ENCODE results near the gene MRPL18.

Gene MRPL18

GRCh38 chr6:159826968-159827647 lies 36.8 kb downstream of the MRPL18 start:
- H3K4me1 ChIP-seq (ENCODE audit: control insufficient read depth, insufficient read depth, low read length): no peaks in the 10 kb centered on the region

GRCh38 chr6:159828074-159828473 lies 37.8 kb downstream of the MRPL18 start:
- no peaks in the 10 kb centered on the region for H3K27me3 ChIP-seq (ENCODE audit: control insufficient read depth, insufficient read depth, low read length, poor library complexity, severe bottlenecking)
- H3K27ac ChIP-seq (ENCODE audit: insufficient read depth, low read depth, low read length, poor library complexity, severe bottlenecking): no peak overlapping the region
- H3K9me3 ChIP-seq (ENCODE audit: control insufficient read depth, low read length): no peaks in the 10 kb centered on the region
- 81 to 84% methylated on average over 6 to 7 of the region's 7 CpGs for WGBS, 2 experiments
- no peaks in the 10 kb centered on the region for H3K36me3 ChIP-seq (ENCODE audit: control insufficient read depth, insufficient read depth, low read length)
- no peaks in the 10 kb centered on the region for H3K4me1 ChIP-seq (ENCODE audit: control insufficient read depth, insufficient read depth, low read length)
- H3K4me3 ChIP-seq (ENCODE audit: insufficient read depth, low read depth, low read length): no peak overlapping the region

More at GRCh38 chr6:159826968-159827647, 36.8 kb downstream of the MRPL18 start:
- WGBS, 2 experiments: 95 to 96% methylated on average over 16 of the region's 16 CpGs
- Histone ChIP-seq H3K27me3 (ENCODE audit: control insufficient read depth, insufficient read depth, low read length, poor library complexity, severe bottlenecking) (no peaks in the 10 kb centered on the region), H3K27ac (ENCODE audit: insufficient read depth, low read depth, low read length, poor library complexity, severe bottlenecking) (no peak overlapping the region), H3K9me3 (ENCODE audit: control insufficient read depth, low read length) (no peaks in the 10 kb centered on the region), H3K36me3 (ENCODE audit: control insufficient read depth, insufficient read depth, low read length) (no peaks in the 10 kb centered on the region), H3K4me3 (ENCODE audit: insufficient read depth, low read depth, low read length) (no peak overlapping the region)

DNA sequence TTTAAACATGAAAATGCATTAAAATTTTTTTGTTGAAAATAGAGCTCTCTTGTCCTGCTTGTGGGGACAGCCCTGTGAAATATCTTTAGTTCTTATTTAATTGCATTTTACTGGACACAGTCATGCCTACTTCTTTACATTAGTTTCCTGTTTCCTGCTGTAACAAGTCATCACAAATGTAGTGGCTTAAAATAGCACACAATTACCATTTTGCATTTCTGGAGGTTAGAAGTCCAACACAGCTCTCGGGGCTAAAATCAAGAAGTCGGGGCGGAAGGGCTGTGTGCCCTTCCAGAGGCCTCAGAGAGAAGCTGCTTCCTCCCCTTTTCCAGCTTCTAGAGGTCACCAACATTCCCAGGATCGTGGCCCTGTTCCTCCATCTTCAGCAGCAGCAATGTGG lies 39.3 kb downstream of the MRPL18 start:
- Histone ChIP-seq H3K9me3 (ENCODE audit: control insufficient read depth, low read length) (no peaks in the 10 kb centered on the region), H3K27me3 (ENCODE audit: control insufficient read depth, insufficient read depth, low read length, poor library complexity, severe bottlenecking) (no peaks in the 10 kb centered on the region), H3K4me3 (ENCODE audit: insufficient read depth, low read depth, low read length) (no peak overlapping the region), H3K4me1 (ENCODE audit: control insufficient read depth, insufficient read depth, low read length) (no peaks in the 10 kb centered on the region), H3K27ac (ENCODE audit: insufficient read depth, low read depth, low read length, poor library complexity, severe bottlenecking) (no peak overlapping the region), H3K36me3 (ENCODE audit: control insufficient read depth, insufficient read depth, low read length) (no peaks in the 10 kb centered on the region)
- WGBS, 2 experiments: 89 to 93% methylated on average over 4 of the region's 4 CpGs

DNA sequence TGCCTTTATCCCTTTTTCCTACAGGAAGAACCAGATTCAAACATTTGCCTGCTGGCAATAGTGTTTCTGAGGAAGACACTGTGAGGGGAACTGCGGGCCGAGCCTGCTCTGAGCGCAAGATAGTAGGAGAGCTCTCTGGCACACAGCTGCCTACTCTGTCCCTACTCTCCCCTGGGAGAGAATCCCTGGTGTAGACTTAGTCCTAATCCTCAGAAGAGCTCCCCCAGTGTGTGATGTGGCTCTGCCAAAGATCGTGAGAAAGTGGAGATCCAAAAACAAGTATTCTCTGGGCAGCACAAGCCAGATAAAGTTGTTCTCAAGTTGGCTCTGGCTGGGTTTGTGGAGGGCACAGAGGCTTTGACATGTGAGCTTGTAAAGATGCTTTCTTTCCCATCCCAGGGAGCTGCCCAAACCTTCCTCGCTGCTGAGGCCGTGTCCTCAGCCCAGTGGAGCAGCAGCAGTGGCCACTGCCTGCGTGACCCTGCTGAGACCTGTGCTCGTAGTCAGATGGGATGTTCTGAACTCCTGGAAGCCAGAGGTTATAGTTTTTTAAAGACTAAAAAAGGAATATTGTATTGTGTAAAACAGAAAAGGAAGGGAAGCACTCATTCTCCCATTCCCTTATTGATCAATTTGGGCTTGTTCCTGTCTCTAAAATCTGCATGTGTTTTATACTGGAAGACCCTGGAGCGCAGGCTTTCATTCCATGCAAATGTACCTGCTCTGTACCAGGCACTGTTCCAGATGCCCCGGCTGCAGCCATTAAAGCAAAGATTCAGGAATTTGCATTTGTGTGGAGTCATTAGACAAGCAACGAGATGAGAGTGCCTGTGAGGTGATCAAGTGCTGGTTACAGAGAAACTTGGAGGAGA lies 40.5 kb downstream of the MRPL18 start:
- WGBS, 2 experiments: 74 to 75% methylated on average over 11 of the region's 11 CpGs
- Histone ChIP-seq H3K27ac (ENCODE audit: insufficient read depth, low read depth, low read length, poor library complexity, severe bottlenecking) (no peak overlapping the region), H3K27me3 (ENCODE audit: control insufficient read depth, insufficient read depth, low read length, poor library complexity, severe bottlenecking) (no peaks in the 10 kb centered on the region), H3K9me3 (ENCODE audit: control insufficient read depth, low read length) (no peaks in the 10 kb centered on the region), H3K4me3 (ENCODE audit: insufficient read depth, low read depth, low read length) (no peak overlapping the region), H3K36me3 (ENCODE audit: control insufficient read depth, insufficient read depth, low read length) (no peaks in the 10 kb centered on the region), H3K4me1 (ENCODE audit: control insufficient read depth, insufficient read depth, low read length) (no peaks in the 10 kb centered on the region)

GRCh38 chr6:159831373-159831679 lies 41.1 kb downstream of the MRPL18 start:
- 88 to 89% methylated on average over 4 of the region's 4 CpGs for WGBS, 2 experiments
- H3K9me3 ChIP-seq (ENCODE audit: control insufficient read depth, low read length): no peaks in the 10 kb centered on the region
- H3K27ac ChIP-seq (ENCODE audit: insufficient read depth, low read depth, low read length, poor library complexity, severe bottlenecking): no peak overlapping the region
- H3K4me1 ChIP-seq (ENCODE audit: control insufficient read depth, insufficient read depth, low read length): no peaks in the 10 kb centered on the region
- H3K4me3 ChIP-seq (ENCODE audit: insufficient read depth, low read depth, low read length): no peak overlapping the region
- no peaks in the 10 kb centered on the region for H3K27me3 ChIP-seq (ENCODE audit: control insufficient read depth, insufficient read depth, low read length, poor library complexity, severe bottlenecking)
- no peaks in the 10 kb centered on the region for H3K36me3 ChIP-seq (ENCODE audit: control insufficient read depth, insufficient read depth, low read length)

DNA sequence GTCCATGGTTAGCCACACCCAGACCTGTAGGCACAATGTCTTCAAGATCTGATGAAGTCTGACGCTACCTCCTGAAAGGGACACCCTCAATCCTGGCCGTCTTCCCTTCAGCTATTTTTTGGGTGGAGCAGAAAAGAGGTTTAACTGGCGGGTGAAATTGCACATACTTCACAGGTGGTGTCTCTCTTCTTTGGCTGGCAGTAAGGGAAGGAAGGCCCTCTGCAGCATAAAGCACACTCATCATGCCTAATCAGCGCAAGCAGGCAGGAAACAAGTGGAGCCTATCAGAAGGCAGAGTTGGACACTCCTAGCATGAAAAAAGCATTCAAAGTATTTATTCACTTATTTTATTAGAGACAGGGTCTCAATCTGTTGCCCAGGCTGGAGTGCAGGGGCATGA lies 42.7 kb downstream of the MRPL18 start:
- Histone ChIP-seq H3K4me1 (ENCODE audit: control insufficient read depth, insufficient read depth, low read length) (no peaks in the 10 kb centered on the region), H3K4me3 (ENCODE audit: insufficient read depth, low read depth, low read length) (no peak overlapping the region), H3K36me3 (ENCODE audit: control insufficient read depth, insufficient read depth, low read length) (no peaks in the 10 kb centered on the region), H3K27ac (ENCODE audit: insufficient read depth, low read depth, low read length, poor library complexity, severe bottlenecking) (no peak overlapping the region), H3K9me3 (ENCODE audit: control insufficient read depth, low read length) (no peaks in the 10 kb centered on the region), H3K27me3 (ENCODE audit: control insufficient read depth, insufficient read depth, low read length, poor library complexity, severe bottlenecking) (no peaks in the 10 kb centered on the region)
- WGBS, 2 experiments: 89 to 93% methylated on average over 4 of the region's 4 CpGs

DNA sequence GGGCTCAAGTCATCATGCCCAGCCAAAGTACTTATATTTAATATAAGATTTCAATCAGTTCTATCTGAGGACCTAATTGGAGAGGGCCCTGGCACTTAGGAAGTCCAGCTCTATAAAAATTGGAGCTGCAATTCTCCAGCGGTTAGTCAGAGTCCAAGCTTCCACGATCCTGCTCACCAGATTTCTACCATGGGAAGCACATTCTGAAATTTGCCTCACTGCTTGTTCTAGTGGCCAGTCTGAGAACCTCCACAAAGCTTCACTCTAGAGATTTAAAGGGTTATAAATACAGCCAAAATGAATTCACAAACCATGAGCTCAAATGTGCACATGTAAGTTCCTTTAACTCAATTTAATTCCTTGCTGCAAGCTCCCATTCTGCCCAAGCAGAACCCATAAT lies 43.3 kb downstream of the MRPL18 start:
- Histone ChIP-seq H3K4me1 (ENCODE audit: control insufficient read depth, insufficient read depth, low read length) (no peaks in the 10 kb centered on the region), H3K9me3 (ENCODE audit: control insufficient read depth, low read length) (no peaks in the 10 kb centered on the region), H3K36me3 (ENCODE audit: control insufficient read depth, insufficient read depth, low read length) (no peaks in the 10 kb centered on the region), H3K4me3 (ENCODE audit: insufficient read depth, low read depth, low read length) (no peak overlapping the region), H3K27me3 (ENCODE audit: control insufficient read depth, insufficient read depth, low read length, poor library complexity, severe bottlenecking) (no peaks in the 10 kb centered on the region), H3K27ac (ENCODE audit: insufficient read depth, low read depth, low read length, poor library complexity, severe bottlenecking) (no peak overlapping the region)
- 87 to 100% methylated on average over 2 of the region's 2 CpGs for WGBS, 2 experiments

GRCh38 chr6:159833997-159834603 lies 43.8 kb downstream of the MRPL18 start:
- Histone ChIP-seq H3K4me1 (ENCODE audit: control insufficient read depth, insufficient read depth, low read length) (no peaks in the 10 kb centered on the region), H3K36me3 (ENCODE audit: control insufficient read depth, insufficient read depth, low read length) (no peaks in the 10 kb centered on the region), H3K4me3 (ENCODE audit: insufficient read depth, low read depth, low read length) (no peak overlapping the region), H3K9me3 (ENCODE audit: control insufficient read depth, low read length) (no peaks in the 10 kb centered on the region), H3K27me3 (ENCODE audit: control insufficient read depth, insufficient read depth, low read length, poor library complexity, severe bottlenecking) (no peaks in the 10 kb centered on the region), H3K27ac (ENCODE audit: insufficient read depth, low read depth, low read length, poor library complexity, severe bottlenecking) (no peak overlapping the region)
- 87 to 96% methylated on average over 4 to 5 of the region's 5 CpGs for WGBS, 2 experiments

- 95% methylated on average over 29 of the region's 29 CpGs for WGBS, 2 experiments
- no peak overlapping the region for H3K27ac ChIP-seq (ENCODE audit: insufficient read depth, low read depth, low read length, poor library complexity, severe bottlenecking)
- H3K36me3 ChIP-seq (ENCODE audit: control insufficient read depth, insufficient read depth, low read length): no peaks in the 10 kb centered on the region
- no peaks in the 10 kb centered on the region for H3K27me3 ChIP-seq (ENCODE audit: control insufficient read depth, insufficient read depth, low read length, poor library complexity, severe bottlenecking)
- H3K9me3 ChIP-seq (ENCODE audit: control insufficient read depth, low read length): no peaks in the 10 kb centered on the region
- no peak overlapping the region for H3K4me3 ChIP-seq (ENCODE audit: insufficient read depth, low read depth, low read length)
- H3K4me1 ChIP-seq (ENCODE audit: control insufficient read depth, insufficient read depth, low read length): no peaks in the 10 kb centered on the region
These were observed 46.6 kb downstream of the MRPL18 start for GRCh38 chr6:159836718-159837490.

DNA sequence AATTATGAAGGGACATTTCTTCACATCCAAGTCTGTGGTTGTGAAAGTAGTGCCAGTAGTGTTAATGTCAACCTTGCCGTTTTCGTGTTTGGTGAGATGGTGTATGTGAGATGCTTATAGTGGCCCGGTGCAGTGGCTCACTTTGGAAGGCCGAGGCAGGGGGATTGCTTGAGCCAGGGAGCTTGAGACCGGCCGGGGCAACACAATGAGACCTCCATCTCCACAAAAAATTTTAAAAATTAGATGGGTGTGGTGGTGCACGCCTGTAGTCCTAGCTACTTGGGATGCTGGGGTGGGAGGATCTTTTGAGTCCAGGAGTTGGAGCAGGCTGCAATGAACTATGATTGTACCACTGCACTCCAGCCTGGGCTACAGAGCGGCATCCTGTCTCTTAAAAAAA lies 47.2 kb downstream of the MRPL18 start:
- no peaks in the 10 kb centered on the region for H3K4me1 ChIP-seq (ENCODE audit: control insufficient read depth, insufficient read depth, low read length)
- H3K4me3 ChIP-seq (ENCODE audit: insufficient read depth, low read depth, low read length): no peak overlapping the region
- WGBS, 2 experiments: 81 to 83% methylated on average over 7 to 8 of the region's 8 CpGs

More for the DNA sequence above, 47.2 kb downstream of the MRPL18 start:
- no peak overlapping the region for H3K27ac ChIP-seq (ENCODE audit: insufficient read depth, low read depth, low read length, poor library complexity, severe bottlenecking)
- H3K36me3 ChIP-seq (ENCODE audit: control insufficient read depth, insufficient read depth, low read length): no peaks in the 10 kb centered on the region
- no peaks in the 10 kb centered on the region for H3K27me3 ChIP-seq (ENCODE audit: control insufficient read depth, insufficient read depth, low read length, poor library complexity, severe bottlenecking)
- no peaks in the 10 kb centered on the region for H3K9me3 ChIP-seq (ENCODE audit: control insufficient read depth, low read length)

Measured in ectodermal cell (in vitro differentiated cells).